Esophagus squamous epithelium (tissue), 5 donors: ENCODE data around the gene SLC44A3. TPM values are rescaled to one million over a fixed set of nuclear protein-coding genes. Genes with fewer than 3 reads are reported as not detected.

Source experiments
- DNase-seq: peaks from one replicate; lab custom pipeline; 2025; lab: John Stamatoyannopoulos, UW
- H3K27ac ChIP-seq, 4 donors: fragments of 200-600 bp; sonication (generic); one replicate each; pipeline ENCODE4 v1.5.1; 2016 to 2019; ENCODE audit warnings: mild to moderate bottlenecking in 1 of 4
- H3K27me3 ChIP-seq, 4 donors: fragments of 200-600 bp; sonication (generic); 1 replicate in 3 of 4; 2 replicates in 1 of 4; pipeline versions ENCODE4 v1.5.1 to v1.6.0; 2017 to 2021; ENCODE audit warnings: antibody characterized with exemption in 1 of 4
- H3K36me3 ChIP-seq, 3 donors: fragments of 200-600 bp; sonication (generic); one replicate each; pipeline ENCODE4 v1.5.1; 2016 to 2019
- H3K4me1 ChIP-seq, 3 donors: fragments of 200-600 bp; sonication (generic); one replicate each; pipeline ENCODE4 v1.5.1; 2017 to 2019
- H3K4me3 ChIP-seq, 4 donors: fragments of 200-600 bp; sonication (generic); 1 replicate in 3 of 4; 2 replicates in 1 of 4; pipeline ENCODE4 v1.5.1; 2016 to 2019; ENCODE audit warnings: mild to moderate bottlenecking in 2 of 4, moderate library complexity in 1 of 4
- H3K9me3 ChIP-seq, 3 donors: fragments of 200-600 bp; sonication (generic); one replicate each; pipeline ENCODE4 v1.5.1; 2016 to 2019
- CTCF ChIP-seq, 6 experiments: fragments of 450-650 bp in 4 of 6; fragments of 200-600 bp in 2 of 6; sonication (generic) in 2 of 6; IDR thresholded peaks; one replicate each; pipeline ENCODE4 v1.5.1; 2016 to 2019; ENCODE audit warnings: antibody characterized with exemption in 6 of 6, mild to moderate bottlenecking in 4 of 6, moderate library complexity in 4 of 6
- POLR2A ChIP-seq, 4 donors: fragments of 450-650 bp; IDR thresholded peaks; one replicate each; pipeline ENCODE4 v1.6.1; 2017; ENCODE audit warnings: antibody characterized with exemption in 4 of 4, mild to moderate bottlenecking in 4 of 4, moderate library complexity in 3 of 4
- WGBS, 2 donors: methylation state at CpG; one replicate each; pipeline ENCODE4 v1.1.5; 2018; 5-methylcytosine and 5-hydroxymethylcytosine counted together
- intact Hi-C: fragments of 100-400 bp; cut with DNase I; formaldehyde crosslinking; loops from one replicate; pipeline ENCODE4 v1.15.0; 2022
- total RNA-seq, 4 donors: library from RNA; depleted of rRNA; stranded (reverse); fragments of >200 nt; gene quantifications; one replicate each; pipeline ENCODE4 v1.1.0, GENCODE V29; 2016
- donor health status: DM: yes; HTN: yes; CAD: no.

The SLC44A3 gene
- total RNA-seq, 4 donors from 2014 or later: 5.4 to 11.7 (median 9.4) TPM

GRCh38 chr1:94874423-94874822, 54.3 kb downstream of the SLC44A3 start:
- peak overlapping the region; percentile 72 to 89 (median 86) for H3K27ac ChIP-seq
- H3K9me3 ChIP-seq: no peaks in the 10 kb centered on the region
- H3K36me3 ChIP-seq: no peaks in the 10 kb centered on the region
- DNase-seq: no peak
- TF ChIP-seq POLR2A (IDR thresholded peaks at IDR 0.05) (no peak), CTCF (IDR thresholded peaks at IDR 0.05) (no peak)
- intact Hi-C loops: no loop called here
- no peak overlapping the region for H3K4me3 ChIP-seq
- H3K4me1 ChIP-seq: peaks cover 22 to 81% (median 30%) of the 10 kb centered on the region in 3 donors
- H3K27me3 ChIP-seq: no peaks in the 10 kb centered on the region
- WGBS, 2 donors: 86 to 92% methylated on average over 5 of the region's 6 CpGs

- peaks cover 22 to 70% (median 28%) of the 10 kb centered on the region in 3 donors for H3K4me1 ChIP-seq
- 30 to 48% methylated on average over 4 of the region's 4 CpGs for WGBS, 2 donors
- no peaks in the 10 kb centered on the region for H3K36me3 ChIP-seq
- H3K9me3 ChIP-seq: no peaks in the 10 kb centered on the region
- intact Hi-C loops: no loop called here
- no peak for TF ChIP-seq CTCF (IDR thresholded peaks at IDR 0.05)
- TF ChIP-seq POLR2A (IDR thresholded peaks at IDR 0.05): no peak
- no peaks in the 10 kb centered on the region for H3K27me3 ChIP-seq
- DNase-seq: no peak
- H3K4me3 ChIP-seq: no peak overlapping the region
- H3K27ac ChIP-seq: peak overlapping the region; percentile 84 to 89 (median 88)
These were observed 55.6 kb downstream of the SLC44A3 start for GRCh38 chr1:94875794-94876193.

GRCh38 chr1:94876362-94876761, 56.2 kb downstream of the SLC44A3 start:
- TF ChIP-seq CTCF (IDR thresholded peaks at IDR 0.05) (no peak), POLR2A (IDR thresholded peaks at IDR 0.05) (no peak)
- 0 to 67% methylated on average over 3 of the region's 3 CpGs for WGBS, 2 donors
- DNase-seq: no peak
- H3K4me3 ChIP-seq: no peak overlapping the region
- H3K27ac ChIP-seq: peak overlapping the region; percentile 84 to 89 (median 88)
- H3K27me3 ChIP-seq: no peaks in the 10 kb centered on the region
- H3K36me3 ChIP-seq: no peaks in the 10 kb centered on the region
- H3K9me3 ChIP-seq: no peaks in the 10 kb centered on the region
- peaks cover 22 to 65% (median 28%) of the 10 kb centered on the region in 3 donors for H3K4me1 ChIP-seq
- intact Hi-C loops: no loop called here

- no peak for DNase-seq
- TF ChIP-seq POLR2A (IDR thresholded peaks at IDR 0.05): no peak
- TF ChIP-seq CTCF (IDR thresholded peaks at IDR 0.05): no peak
- Histone ChIP-seq H3K27me3 (no peaks in the 10 kb centered on the region), H3K4me3 (no peak overlapping the region), H3K4me1 (peaks cover 20 to 53% (median 22%) of the 10 kb centered on the region in 3 donors), H3K36me3 (no peaks in the 10 kb centered on the region), H3K27ac (peak overlapping the region; percentile 19 to 77 (median 54)), H3K9me3 (no peaks in the 10 kb centered on the region)
- WGBS, 2 donors: 81 to 93% methylated on average over 5 of the region's 5 CpGs
- intact Hi-C loops: no loop called here
These were observed 58.2 kb downstream of the SLC44A3 start for GRCh38 chr1:94878329-94878728.

GRCh38 chr1:94883691-94884090, 63.5 kb downstream of the SLC44A3 start:
- H3K27ac ChIP-seq: peak overlapping the region; percentile 52 to 66 (median 62)

More at GRCh38 chr1:94883691-94884090, 63.5 kb downstream of the SLC44A3 start:
- peak overlapping the region in 1 of 4 donors; percentile 15 for H3K4me3 ChIP-seq
- no peak for TF ChIP-seq POLR2A (IDR thresholded peaks at IDR 0.05)
- no peak for TF ChIP-seq CTCF (IDR thresholded peaks at IDR 0.05)
- no peak for DNase-seq
- peaks cover 0 to 20% (median 9%) of the 10 kb centered on the region in 3 donors for H3K4me1 ChIP-seq
- intact Hi-C loops: no loop called here
- no peaks in the 10 kb centered on the region for H3K9me3 ChIP-seq
- no peaks in the 10 kb centered on the region for H3K36me3 ChIP-seq
- WGBS, 2 donors: 10 to 16% methylated on average over 4 of the region's 4 CpGs
- H3K27me3 ChIP-seq: no peaks in the 10 kb centered on the region
